AG10803 (cell line): ENCODE results near the gene NEMF.

Experiments used
- DNase-seq: peaks from one replicate; pipeline ENCODE4 v3.0.0; 2010; ENCODE audit warnings: low read depth
- H3K4me3 ChIP-seq: 2 replicates; pipeline ENCODE4 v1.5.1; 2011; ENCODE audit warnings: mild to moderate bottlenecking, low read length, control low read depth
- TF ChIP-seq, protein P1 (sequence below): conservative IDR thresholded peaks from 2 replicates; pipeline ENCODE4 v1.5.1; 2011; ENCODE audit warnings: mild to moderate bottlenecking, low read length, control low read depth, inconsistent platforms

The NEMF gene

GRCh38 chr14:49861699-49862088 lies 9.1 kb upstream of the NEMF start:
- peak overlapping the region; percentile 61 for H3K4me3 ChIP-seq
- TF ChIP-seq, protein P1, sequence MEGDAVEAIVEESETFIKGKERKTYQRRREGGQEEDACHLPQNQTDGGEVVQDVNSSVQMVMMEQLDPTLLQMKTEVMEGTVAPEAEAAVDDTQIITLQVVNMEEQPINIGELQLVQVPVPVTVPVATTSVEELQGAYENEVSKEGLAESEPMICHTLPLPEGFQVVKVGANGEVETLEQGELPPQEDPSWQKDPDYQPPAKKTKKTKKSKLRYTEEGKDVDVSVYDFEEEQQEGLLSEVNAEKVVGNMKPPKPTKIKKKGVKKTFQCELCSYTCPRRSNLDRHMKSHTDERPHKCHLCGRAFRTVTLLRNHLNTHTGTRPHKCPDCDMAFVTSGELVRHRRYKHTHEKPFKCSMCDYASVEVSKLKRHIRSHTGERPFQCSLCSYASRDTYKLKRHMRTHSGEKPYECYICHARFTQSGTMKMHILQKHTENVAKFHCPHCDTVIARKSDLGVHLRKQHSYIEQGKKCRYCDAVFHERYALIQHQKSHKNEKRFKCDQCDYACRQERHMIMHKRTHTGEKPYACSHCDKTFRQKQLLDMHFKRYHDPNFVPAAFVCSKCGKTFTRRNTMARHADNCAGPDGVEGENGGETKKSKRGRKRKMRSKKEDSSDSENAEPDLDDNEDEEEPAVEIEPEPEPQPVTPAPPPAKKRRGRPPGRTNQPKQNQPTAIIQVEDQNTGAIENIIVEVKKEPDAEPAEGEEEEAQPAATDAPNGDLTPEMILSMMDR, result no peak
- peak; percentile 90 for DNase-seq

DNA sequence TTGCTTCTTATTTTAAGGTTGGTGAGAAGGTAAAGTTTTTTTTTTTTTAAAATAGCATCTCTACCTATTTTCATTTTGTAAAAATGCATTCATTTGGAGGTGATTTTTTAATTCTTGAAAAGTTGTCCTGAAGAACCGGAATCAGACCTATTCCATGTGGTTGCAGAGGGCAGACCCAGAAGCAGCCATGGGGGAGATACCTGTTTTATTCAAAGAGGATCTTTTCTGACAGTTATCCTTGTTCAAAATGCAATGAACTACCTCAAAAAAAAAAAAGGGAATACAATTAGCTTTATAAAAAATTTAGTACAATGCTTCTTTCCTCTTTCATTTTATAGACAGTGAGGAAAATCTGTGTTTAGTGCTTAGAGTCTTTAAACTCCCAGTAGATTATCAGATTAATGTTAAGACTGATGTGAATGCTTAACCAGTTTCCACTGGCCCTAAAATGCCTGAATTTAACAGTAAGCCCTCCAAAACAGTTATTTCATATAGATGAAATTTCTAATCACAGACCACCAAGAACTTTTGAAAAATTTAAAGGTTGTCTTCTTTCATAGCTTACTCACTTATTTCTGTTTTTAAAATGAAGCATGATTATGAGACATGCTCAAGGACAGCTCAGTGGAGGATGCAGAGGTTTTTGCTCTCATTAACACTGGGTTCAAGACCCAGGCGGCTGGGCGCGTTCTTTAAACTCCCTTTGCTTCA lies 8.6 kb upstream of the NEMF start:
- TF ChIP-seq, protein P1, result no peak
- no peak for DNase-seq
- peak overlapping the region; percentile 61 for H3K4me3 ChIP-seq

- no peak overlapping the region for H3K4me3 ChIP-seq
- TF ChIP-seq, protein P1, result no peak
- DNase-seq, result no peak
Measured at GRCh38 chr14:49858383-49858782, 5.8 kb upstream of the NEMF start.

GRCh38 chr14:49857427-49858003 lies 4.9 kb upstream of the NEMF start:
- H3K4me3 ChIP-seq, result no peak overlapping the region
- peak; percentile 34 for DNase-seq
- TF ChIP-seq, protein P1, result no peak

- TF ChIP-seq, protein P1, result peak; percentile 77
- DNase-seq, result peak; percentile 82
- peak overlapping the region; percentile 97 for H3K4me3 ChIP-seq
Measured at GRCh38 chr14:49853572-49854375, 1.2 kb upstream of the NEMF start.

- TF ChIP-seq, protein P1, result no peak
- no peak for DNase-seq
- peak overlapping the region; percentile 97 for H3K4me3 ChIP-seq
Measured at GRCh38 chr14:49853158-49853477, 530 bp upstream of the NEMF start.
